HepG2 (cell line): ENCODE results near the gene NSL1. TPM values are rescaled to one million over a fixed set of nuclear protein-coding genes. Genes with fewer than 3 reads are reported as not detected.
A peak's percentile ranks its signal among the peaks of the same experiment; 100 is the strongest.

Experiments
- ATAC-seq: fragments of 200-7000 bp; cut with Tn5 transposase; 3 replicates; pipeline ENCODE4 v1.9.1; 2020; ENCODE audit warnings: mild to moderate bottlenecking, moderate library complexity
- BruUV-seq: library from RNA; stranded (reverse); fragments of 400-500 nt; replicated peaks from 2 replicates; lab custom pipeline; 2021; lab: Mats Ljungman, UMichigan
- CTCF ChIA-PET: fragments of 300-600 bp; formaldehyde crosslinking; extraction: SDS; loops from one replicate; lab custom pipeline; 2021; ENCODE audit warnings: low total read pairs, inconsistent platforms, low intra/inter-chr PET ratio; lab: Yijun Ruan, JAX
- POLR2A ChIA-PET: fragments of 350-600 bp; sonication (Branson Sonifier 250); formaldehyde crosslinking; loops from one replicate; lab custom pipeline; 2020; ENCODE audit warnings: antibody characterized with exemption, inconsistent platforms; lab: Yijun Ruan, JAX
- DNase-seq: peaks from one replicate; pipeline ENCODE4 v3.0.0-alpha.2; 2015; ENCODE audit warnings: low spot score
- FAIRE-seq: peaks from 3 replicates; lab custom pipeline; 2011; peaks lifted over from hg19 to GRCh38; lab: Jason Lieb, UNC
- H2AFZ ChIP-seq: one replicate; pipeline ENCODE4 v1.6.1; 2011; ENCODE audit warnings: low read length, inconsistent platforms
- H3K27ac ChIP-seq: fragments of 300-600 bp; 3 replicates; pipeline ENCODE4 v1.8.0; 2011; ENCODE audit warnings: mixed run types, mild to moderate bottlenecking, mixed read lengths, low read length, inconsistent platforms; ENCODE audit not compliant: insufficient read depth; ENCODE audit errors: extremely low read length
- H3K27me3 ChIP-seq, 2 experiments: fragments of 200-600 bp in 1 of 2; 2 replicates in 1 of 2; 3 replicates in 1 of 2; pipeline versions ENCODE4 v1.6.0 to v1.8.0; 2011; ENCODE audit warnings: low read length in 2 of 2, mild to moderate bottlenecking in 2 of 2, moderate library complexity in 2 of 2, inconsistent platforms in 1 of 2; ENCODE audit not compliant: insufficient read depth in 2 of 2, control insufficient read depth in 1 of 2
- H3K36me3 ChIP-seq, 2 experiments: fragments of 200-600 bp in 1 of 2; replicated peaks in 1 of 2; 2 replicates in 1 of 2; 3 replicates in 1 of 2; pipeline versions ENCODE4 v1.5.1 to v1.8.0; 2011; ENCODE audit warnings: low read length in 2 of 2, inconsistent platforms in 1 of 2; ENCODE audit not compliant: insufficient read depth in 2 of 2, control insufficient read depth in 1 of 2
- H3K4me1 ChIP-seq: 2 replicates; pipeline ENCODE4 v1.5.1; 2012; ENCODE audit warnings: low read length, inconsistent platforms; ENCODE audit not compliant: insufficient read depth
- H3K4me2 ChIP-seq: 2 replicates; pipeline ENCODE4 v1.6.0; 2011; ENCODE audit warnings: low read depth, low read length, inconsistent platforms
- H3K4me3 ChIP-seq, 3 experiments: fragments of 200-600 bp in 1 of 3; sonication (generic), shearing (Covaris generic) in 1 of 3; replicated peaks in 1 of 3; 2 replicates each; pipeline ENCODE4 v1.5.1; 2011 to 2016; ENCODE audit warnings: low read length in 3 of 3, inconsistent platforms in 2 of 3, low read depth in 2 of 3, mild to moderate bottlenecking in 2 of 3, control low read depth in 1 of 3, mixed read lengths in 1 of 3; ENCODE audit not compliant: insufficient read depth in 1 of 3
- H3K79me2 ChIP-seq: one replicate; pipeline ENCODE4 v1.6.1; 2011; ENCODE audit warnings: low read length, inconsistent platforms; ENCODE audit not compliant: insufficient read depth
- H3K9ac ChIP-seq: 2 replicates; pipeline ENCODE4 v1.6.0; 2011; ENCODE audit warnings: mild to moderate bottlenecking, low read depth, low read length, inconsistent platforms; ENCODE audit not compliant: insufficient read depth
- H3K9me3 ChIP-seq: 2 replicates; pipeline ENCODE4 v1.5.1; 2012; ENCODE audit warnings: mild to moderate bottlenecking, low read length
- H4K20me1 ChIP-seq: 2 replicates; pipeline ENCODE4 v1.6.0; 2011; ENCODE audit warnings: inconsistent platforms, mild to moderate bottlenecking, low read length, moderate library complexity; ENCODE audit not compliant: insufficient read depth
- HDAC1 ChIP-seq: sonication (generic); formaldehyde crosslinking; IDR thresholded peaks from 2 replicates; pipeline ENCODE4 v1.5.1; 2020; ENCODE audit warnings: mild to moderate bottlenecking, missing genetic modification reagents
- RAD21 ChIP-seq: fragments of 450-650 bp; formaldehyde crosslinking; IDR thresholded peaks from 2 replicates; pipeline ENCODE4 v1.5.0; 2020; ENCODE audit warnings: mild to moderate bottlenecking
- SMC3 ChIP-seq: IDR thresholded peaks from 2 replicates; pipeline ENCODE4 v1.6.1; 2011; ENCODE audit warnings: low read length, improper control_type of control experiment
- STAG1 ChIP-seq: sonication (generic); formaldehyde crosslinking; IDR thresholded peaks from 2 replicates; pipeline ENCODE4 v1.4.0; 2020; ENCODE audit warnings: missing genetic modification reagents
- ZMYM3 ChIP-seq: sonication (generic); formaldehyde crosslinking; IDR thresholded peaks from 2 replicates; pipeline ENCODE4 v1.5.1; 2020; ENCODE audit warnings: mild to moderate bottlenecking, missing genetic modification reagents
- ZNF816 ChIP-seq: sonication (generic); formaldehyde crosslinking; IDR thresholded peaks from 2 replicates; pipeline ENCODE4 v1.8.0; 2022; ENCODE audit warnings: missing genetic modification reagents, mild to moderate bottlenecking, borderline replicate concordance
- WGBS: methylation state at CpG from one replicate; pipeline ENCODE4 v1.1.6; 2017; ENCODE audit warnings: low lambda C conversion rate; 5-methylcytosine and 5-hydroxymethylcytosine counted together
- in situ Hi-C: cut with HindIII; loops from 2 replicates; pipeline ENCODE4 v1.10.0; 2017; ENCODE audit warnings: low pct_unique_long_range_greater_than_20kb; ENCODE audit not compliant: extremely low pct_ligation_motif_present
- intact Hi-C: fragments of 100-400 bp; cut with micrococcal nuclease; formaldehyde crosslinking; loops from one replicate; pipeline ENCODE4 v1.10.0; 2022; ENCODE audit not compliant: unreplicated experiment
- polyA plus RNA-seq, 8 experiments: library from polyadenylated mRNA; depleted of rRNA in 3 of 8; stranded (reverse) in 7 of 8; unstranded in 1 of 8; fragments of >200 nt; fragmentation: Illumina TruSeq in 4 of 8; extraction: Trizol in 4 of 8; gene quantifications; 2 replicates each; pipeline versions ENCODE4 v1.2.1 to v1.2.3, GENCODE V29; 2011 to 2016; ENCODE audit warnings: low read depth in 4 of 8, missing spikeins in 1 of 8, mixed read lengths in 1 of 8; ENCODE audit not compliant: insufficient read depth in 1 of 8
- total RNA-seq, 5 experiments: library from RNA; depleted of rRNA; stranded (reverse); fragments of >200 nt; fragmentation: Illumina TruSeq; extraction: Trizol; gene quantifications; 2 replicates each; pipeline ENCODE4 v1.2.3, GENCODE V29; 2016; ENCODE audit warnings: low read depth in 1 of 5
- TF ChIP-seq, protein P1 (sequence below): sonication (generic); formaldehyde crosslinking; IDR thresholded peaks from 2 replicates; pipeline ENCODE4 v1.8.0; 2022; ENCODE audit warnings: missing genetic modification reagents, mild to moderate bottlenecking, moderate library complexity, borderline replicate concordance
- TF ChIP-seq, protein P2 (sequence below): sonication (generic); formaldehyde crosslinking; IDR thresholded peaks from 2 replicates; pipeline ENCODE4 v1.5.0; 2020; ENCODE audit warnings: mild to moderate bottlenecking, missing genetic modification reagents, moderate library complexity

The NSL1 gene
- total and polyA plus RNA-seq, 2 of the 13 experiments (the other 11 are each of a cell fraction or from before 2014, with no cell fraction given), result 34.5 to 77.4 TPM

DNA sequence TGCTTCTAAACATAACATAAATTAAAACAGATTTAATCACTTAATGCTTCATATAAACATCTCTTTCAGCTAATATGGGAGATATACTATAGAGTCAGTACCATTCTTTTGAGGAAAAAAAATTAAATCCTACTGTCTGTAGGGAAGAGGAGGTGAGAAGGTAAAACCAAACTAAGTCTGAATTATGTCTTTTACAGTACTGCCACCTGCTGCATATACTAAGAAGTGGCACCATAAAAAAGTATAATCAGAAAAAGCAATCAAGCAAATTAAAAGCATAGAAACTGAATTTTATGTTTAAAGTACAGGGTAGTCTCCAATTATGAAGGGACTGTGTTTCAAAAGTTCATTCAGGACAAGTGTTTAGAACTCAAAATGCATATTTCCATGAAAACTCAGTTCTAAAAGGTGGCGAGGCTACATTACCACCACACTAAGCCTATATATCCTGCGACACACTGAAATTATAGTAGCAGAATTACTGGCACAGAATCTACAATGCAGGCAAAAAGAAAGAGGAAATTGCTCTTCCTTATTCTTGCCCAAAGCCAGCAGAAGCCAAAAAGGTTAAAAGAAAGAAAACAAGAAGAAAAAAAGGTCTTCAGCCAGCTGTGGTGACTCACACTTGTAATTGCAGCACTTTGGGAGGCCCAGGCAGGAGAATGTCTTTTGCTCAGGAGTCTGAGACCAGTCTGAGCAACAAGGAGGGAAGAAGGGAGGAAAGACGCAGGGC, 9.0 kb downstream of the NSL1 start:
- no TSS peak for BruUV-seq
- Histone ChIP-seq H3K79me2 (peaks cover 2% of the 10 kb centered on the region), H3K4me3 (no peak overlapping the region), H3K4me2 (no peak overlapping the region), H3K9ac (no peak overlapping the region), H3K27me3 (no peaks in the 10 kb centered on the region; a peak in 1 of 5 replicates)
- CTCF ChIA-PET, result interaction anchor here (1.1 to 3.8 kb wide), 4 partner anchors 33 to 306 kb away, joined by 3 to 31 read pairs (median 6); no protein-coding TSS in a partner anchor
- intact Hi-C loops, result loop anchor here (1.0 to 10.0 kb wide), 2 partner anchors 117 to 308 kb away; no protein-coding TSS in a partner anchor
- peak; percentile 37 for FAIRE-seq
- 98% methylated on average over 3 of the region's 3 CpGs for WGBS
- TF ChIP-seq HDAC1 (no peak), RAD21 (peak; percentile 15; the same call in 1 of the 2 replicates), ZMYM3 (CRISPR knock-in tag) (no peak), ZNF816 (CRISPR knock-in tag) (0 out of 2 replicates have a peak, but pooled peaks have one; percentile 21), SMC3 (peak; percentile 34; the same call in 1 of the 2 replicates), STAG1 (CRISPR knock-in tag) (peak; percentile 71)
- TF ChIP-seq, protein P1, sequence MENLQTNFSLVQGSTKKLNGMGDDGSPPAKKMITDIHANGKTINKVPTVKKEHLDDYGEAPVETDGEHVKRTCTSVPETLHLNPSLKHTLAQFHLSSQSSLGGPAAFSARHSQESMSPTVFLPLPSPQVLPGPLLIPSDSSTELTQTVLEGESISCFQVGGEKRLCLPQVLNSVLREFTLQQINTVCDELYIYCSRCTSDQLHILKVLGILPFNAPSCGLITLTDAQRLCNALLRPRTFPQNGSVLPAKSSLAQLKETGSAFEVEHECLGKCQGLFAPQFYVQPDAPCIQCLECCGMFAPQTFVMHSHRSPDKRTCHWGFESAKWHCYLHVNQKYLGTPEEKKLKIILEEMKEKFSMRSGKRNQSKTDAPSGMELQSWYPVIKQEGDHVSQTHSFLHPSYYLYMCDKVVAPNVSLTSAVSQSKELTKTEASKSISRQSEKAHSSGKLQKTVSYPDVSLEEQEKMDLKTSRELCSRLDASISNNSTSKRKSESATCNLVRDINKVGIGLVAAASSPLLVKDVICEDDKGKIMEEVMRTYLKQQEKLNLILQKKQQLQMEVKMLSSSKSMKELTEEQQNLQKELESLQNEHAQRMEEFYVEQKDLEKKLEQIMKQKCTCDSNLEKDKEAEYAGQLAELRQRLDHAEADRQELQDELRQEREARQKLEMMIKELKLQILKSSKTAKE, result no peak
- TF ChIP-seq, protein P2, sequence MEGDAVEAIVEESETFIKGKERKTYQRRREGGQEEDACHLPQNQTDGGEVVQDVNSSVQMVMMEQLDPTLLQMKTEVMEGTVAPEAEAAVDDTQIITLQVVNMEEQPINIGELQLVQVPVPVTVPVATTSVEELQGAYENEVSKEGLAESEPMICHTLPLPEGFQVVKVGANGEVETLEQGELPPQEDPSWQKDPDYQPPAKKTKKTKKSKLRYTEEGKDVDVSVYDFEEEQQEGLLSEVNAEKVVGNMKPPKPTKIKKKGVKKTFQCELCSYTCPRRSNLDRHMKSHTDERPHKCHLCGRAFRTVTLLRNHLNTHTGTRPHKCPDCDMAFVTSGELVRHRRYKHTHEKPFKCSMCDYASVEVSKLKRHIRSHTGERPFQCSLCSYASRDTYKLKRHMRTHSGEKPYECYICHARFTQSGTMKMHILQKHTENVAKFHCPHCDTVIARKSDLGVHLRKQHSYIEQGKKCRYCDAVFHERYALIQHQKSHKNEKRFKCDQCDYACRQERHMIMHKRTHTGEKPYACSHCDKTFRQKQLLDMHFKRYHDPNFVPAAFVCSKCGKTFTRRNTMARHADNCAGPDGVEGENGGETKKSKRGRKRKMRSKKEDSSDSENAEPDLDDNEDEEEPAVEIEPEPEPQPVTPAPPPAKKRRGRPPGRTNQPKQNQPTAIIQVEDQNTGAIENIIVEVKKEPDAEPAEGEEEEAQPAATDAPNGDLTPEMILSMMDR (CRISPR knock-in tag), result peak; percentile 62
- TF ChIP-seq, all 625 proteins: peak for 5
- peaks cover 10% of the 10 kb centered on the region; the same call in 1 of the 2 replicates for H3K4me1 ChIP-seq
- DNase-seq (peak; percentile 3), ATAC-seq (no peak)
- peaks cover 1 to 42% of the 10 kb centered on the region in 2 experiments; a peak in 4 of 5 replicates for H3K36me3 ChIP-seq
- no peak overlapping the region for H3K27ac ChIP-seq
- H3K9me3 ChIP-seq, result no peaks in the 10 kb centered on the region
- H2AFZ ChIP-seq, result no peak overlapping the region
- POLR2A ChIA-PET, result interaction anchor here (1.7 kb wide), 1 partner anchor 9 kb away, joined by 4 read pairs; the partner anchor contains the start of genes NSL1 and TATDN3
- in situ Hi-C loops, result loop anchor here (5.0 kb wide), 1 partner anchor 115 kb away; no protein-coding TSS in a partner anchor
- H4K20me1 ChIP-seq, result peaks cover 3% of the 10 kb centered on the region; the same call in 1 of the 2 replicates
